A549 treated with CpdA at 1 μM for 4 hours (cell line): ENCODE data around the gene FAM47C. TPM values are rescaled to one million over a fixed set of nuclear protein-coding genes. Genes with fewer than 3 reads are reported as not detected.

Source experiments
- total RNA-seq: library from RNA; stranded (reverse); fragments of 200-300 nt; extraction: Qiagen RNA extraction; gene quantifications from 5 replicates; pipeline ENCODE4 v1.2.3, GENCODE V29; 2022; ENCODE audit warnings: low read depth

Gene FAM47C
- total RNA-seq: not detected in 5 replicates

DNA sequence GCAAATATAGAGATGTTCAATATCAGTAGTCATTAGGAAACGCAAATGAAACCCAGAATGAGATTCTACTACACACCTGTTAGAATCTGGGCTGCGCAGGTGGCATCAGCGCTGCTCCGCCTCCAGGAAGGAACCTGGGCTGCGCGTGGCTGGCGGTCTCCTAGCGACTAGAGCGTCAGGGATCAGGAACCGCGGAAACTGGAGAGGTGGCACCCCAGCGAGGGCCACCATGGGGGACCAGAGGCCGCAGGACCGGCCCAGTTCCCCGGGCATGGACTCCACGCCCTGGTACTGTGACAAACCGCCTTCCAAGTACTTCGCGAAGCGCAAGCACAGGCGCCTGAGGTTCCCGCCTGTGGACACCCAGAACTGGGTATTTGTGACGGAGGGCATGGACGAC, at the start of gene FAM47C:
Gene FAM47C (plus strand): TSS at position 185 of the 400 bp plus-strand sequence. CDS start 45 bp downstream, at position 230.

